SK-N-SH treated with all-trans-retinoic acid at 6 μM for 48 hours (cell line): ENCODE results near the gene FOLR2.
"Not testable (repeated sequence)": the region's sequence is repeated elsewhere in the genome, so short reads cannot be mapped to it uniquely, and the experiment has no call there.

ENCODE experiments used
- ISL1 ChIP-seq: fragments of 250-450 bp; sonication (Bioruptor Pico); IDR thresholded peaks from 2 replicates; pipeline ENCODE4 v2.1.2; 2022; ENCODE audit warnings: mild to moderate bottlenecking, moderate library complexity
- RARB ChIP-seq: fragments of 250-450 bp; sonication (Bioruptor Pico); IDR thresholded peaks from 2 replicates; pipeline ENCODE4 v1.8.0; 2021; ENCODE audit warnings: mild to moderate bottlenecking, moderate library complexity
- ZFP30 ChIP-seq: fragments of 450-650 bp; formaldehyde crosslinking; IDR thresholded peaks from 2 replicates; pipeline ENCODE4 v1.5.0; 2022; ENCODE audit warnings: mild to moderate bottlenecking, moderate library complexity
- ZNF565 ChIP-seq: fragments of 450-650 bp; formaldehyde crosslinking; conservative IDR thresholded peaks from 2 replicates; pipeline ENCODE4 v1.5.0; 2020; ENCODE audit warnings: low read depth, mild to moderate bottlenecking, moderate library complexity
- TF ChIP-seq, protein P1 (sequence below): fragments of 250-450 bp; sonication (Bioruptor Pico); IDR thresholded peaks from 2 replicates; pipeline ENCODE4 v1.8.0; 2020; ENCODE audit warnings: mild to moderate bottlenecking, moderate library complexity, borderline replicate concordance

DNA sequence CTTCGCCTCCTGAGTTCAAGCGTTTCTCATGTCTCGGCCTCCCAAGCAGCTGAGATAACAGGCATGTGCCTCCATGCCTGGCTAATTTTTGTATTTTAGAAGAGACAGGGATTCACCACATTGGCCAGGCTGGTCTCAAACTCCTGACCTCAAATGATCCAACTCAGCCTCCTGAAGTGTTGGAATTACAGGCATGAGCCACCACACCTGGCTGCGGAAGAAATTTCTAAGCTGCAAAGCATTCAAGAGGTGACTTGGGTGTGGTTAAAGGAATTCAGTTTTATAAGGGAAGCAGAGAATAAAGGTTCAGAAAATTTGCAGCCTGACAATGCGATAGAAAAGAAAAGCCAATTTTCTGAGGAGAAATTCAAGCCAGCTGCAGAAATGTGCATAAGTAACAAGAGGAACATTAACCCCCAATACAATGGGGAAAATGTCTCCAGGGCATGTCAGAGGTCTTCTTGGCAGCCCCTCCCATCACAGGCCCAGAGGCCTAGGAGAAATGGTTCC, 47.5 kb upstream of the FOLR2 start:
- not testable (repeated sequence) for TF ChIP-seq RARB; ZNF565 (CRISPR knock-in tag); ZFP30 (CRISPR knock-in tag); ISL1 (CRISPR knock-in tag)
- TF ChIP-seq, protein P1, sequence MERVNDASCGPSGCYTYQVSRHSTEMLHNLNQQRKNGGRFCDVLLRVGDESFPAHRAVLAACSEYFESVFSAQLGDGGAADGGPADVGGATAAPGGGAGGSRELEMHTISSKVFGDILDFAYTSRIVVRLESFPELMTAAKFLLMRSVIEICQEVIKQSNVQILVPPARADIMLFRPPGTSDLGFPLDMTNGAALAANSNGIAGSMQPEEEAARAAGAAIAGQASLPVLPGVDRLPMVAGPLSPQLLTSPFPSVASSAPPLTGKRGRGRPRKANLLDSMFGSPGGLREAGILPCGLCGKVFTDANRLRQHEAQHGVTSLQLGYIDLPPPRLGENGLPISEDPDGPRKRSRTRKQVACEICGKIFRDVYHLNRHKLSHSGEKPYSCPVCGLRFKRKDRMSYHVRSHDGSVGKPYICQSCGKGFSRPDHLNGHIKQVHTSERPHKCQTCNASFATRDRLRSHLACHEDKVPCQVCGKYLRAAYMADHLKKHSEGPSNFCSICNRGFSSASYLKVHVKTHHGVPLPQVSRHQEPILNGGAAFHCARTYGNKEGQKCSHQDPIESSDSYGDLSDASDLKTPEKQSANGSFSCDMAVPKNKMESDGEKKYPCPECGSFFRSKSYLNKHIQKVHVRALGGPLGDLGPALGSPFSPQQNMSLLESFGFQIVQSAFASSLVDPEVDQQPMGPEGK (CRISPR knock-in tag) = not testable (repeated sequence)
